ENCODE measurements around the gene ZNF106.

The ZNF106 gene

DNA sequence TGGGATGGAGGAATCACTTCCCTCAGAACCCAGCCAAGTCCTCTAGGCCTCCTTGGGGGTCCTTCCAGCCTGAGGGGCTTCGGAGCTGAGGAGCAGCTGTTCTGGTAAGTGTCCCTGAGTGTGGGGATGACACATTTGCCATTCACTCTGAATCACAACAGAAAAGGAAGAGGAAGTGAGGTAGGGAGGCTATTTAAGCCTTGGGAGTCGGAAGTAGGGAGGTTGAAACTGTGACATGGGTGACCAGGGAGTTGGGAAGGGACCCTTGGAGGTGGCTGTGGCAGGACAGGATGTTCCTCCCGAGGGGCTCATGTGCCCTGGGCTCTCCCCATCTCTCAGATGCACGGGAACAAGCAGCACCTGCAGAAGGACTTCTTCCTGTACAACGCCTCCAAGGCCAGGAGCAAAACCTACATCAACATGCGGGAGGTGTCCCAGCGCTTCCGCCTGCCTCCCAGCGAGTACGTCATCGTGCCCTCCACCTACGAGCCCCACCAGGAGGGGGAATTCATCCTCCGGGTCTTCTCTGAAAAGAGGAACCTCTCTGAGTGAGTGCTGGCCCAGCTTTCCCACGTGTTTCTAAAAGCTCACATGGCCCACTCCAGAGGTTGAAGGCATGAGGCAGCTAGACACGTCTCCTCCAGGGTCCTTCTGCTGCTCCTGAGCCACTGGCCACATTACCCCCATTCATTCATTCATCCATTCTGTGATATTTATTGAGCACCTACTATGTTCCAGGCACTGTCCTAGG, 88.3 kb downstream of the ZNF106 start:
- H3K4me1 ChIP-seq (ENCODE audit: control insufficient read depth, low read depth, low read length) = no peaks in the 10 kb centered on the region
- no peak overlapping the region for H3K9ac ChIP-seq (ENCODE audit: low read length)

GRCh38 chr15:42401544-42402454, 89.1 kb downstream of the ZNF106 start:
- Histone ChIP-seq H3K4me1 (ENCODE audit: control insufficient read depth, low read depth, low read length) (no peaks in the 10 kb centered on the region), H3K27ac (ENCODE audit: low read length) (no peak overlapping the region), H3K36me3 (ENCODE audit: control insufficient read depth, low read depth, low read length) (no peaks in the 10 kb centered on the region), H3K4me3 (ENCODE audit: low read length) (no peak overlapping the region), H3K27me3 (ENCODE audit: control insufficient read depth, insufficient read depth, low read length) (no peaks in the 10 kb centered on the region), H3K9ac (ENCODE audit: low read length) (no peak overlapping the region), H3K9me3 (ENCODE audit: control insufficient read depth, low read depth, low read length) (no peaks in the 10 kb centered on the region)

More for the DNA sequence above, 88.3 kb downstream of the ZNF106 start:
- Histone ChIP-seq H3K27ac (ENCODE audit: low read length) (no peak overlapping the region), H3K36me3 (ENCODE audit: control insufficient read depth, low read depth, low read length) (no peaks in the 10 kb centered on the region), H3K27me3 (ENCODE audit: control insufficient read depth, insufficient read depth, low read length) (no peaks in the 10 kb centered on the region), H3K9me3 (ENCODE audit: control insufficient read depth, low read depth, low read length) (no peaks in the 10 kb centered on the region), H3K4me3 (ENCODE audit: low read length) (no peak overlapping the region)

- no peaks in the 10 kb centered on the region for H3K4me1 ChIP-seq (ENCODE audit: control insufficient read depth, low read depth, low read length)
- H3K27me3 ChIP-seq (ENCODE audit: control insufficient read depth, insufficient read depth, low read length) = no peaks in the 10 kb centered on the region
- no peak overlapping the region for H3K9ac ChIP-seq (ENCODE audit: low read length)
- no peak overlapping the region for H3K4me3 ChIP-seq (ENCODE audit: low read length)
- no peaks in the 10 kb centered on the region for H3K36me3 ChIP-seq (ENCODE audit: control insufficient read depth, low read depth, low read length)
- H3K9me3 ChIP-seq (ENCODE audit: control insufficient read depth, low read depth, low read length) = no peaks in the 10 kb centered on the region
- H3K27ac ChIP-seq (ENCODE audit: low read length) = no peak overlapping the region
Measured at GRCh38 chr15:42395838-42396237, 95.1 kb downstream of the ZNF106 start.

GRCh38 chr15:42394106-42394505, 96.8 kb downstream of the ZNF106 start:
- Histone ChIP-seq H3K27ac (ENCODE audit: low read length) (no peak overlapping the region), H3K4me3 (ENCODE audit: low read length) (no peak overlapping the region), H3K9me3 (ENCODE audit: control insufficient read depth, low read depth, low read length) (no peaks in the 10 kb centered on the region), H3K36me3 (ENCODE audit: control insufficient read depth, low read depth, low read length) (no peaks in the 10 kb centered on the region), H3K9ac (ENCODE audit: low read length) (no peak overlapping the region), H3K27me3 (ENCODE audit: control insufficient read depth, insufficient read depth, low read length) (peaks cover under 1% of the 10 kb centered on the region), H3K4me1 (ENCODE audit: control insufficient read depth, low read depth, low read length) (no peaks in the 10 kb centered on the region)

GRCh38 chr15:42392309-42393024, 98.5 kb downstream of the ZNF106 start:
- Histone ChIP-seq H3K9me3 (ENCODE audit: control insufficient read depth, low read depth, low read length) (no peaks in the 10 kb centered on the region), H3K27me3 (ENCODE audit: control insufficient read depth, insufficient read depth, low read length) (peaks cover 17% of the 10 kb centered on the region), H3K4me1 (ENCODE audit: control insufficient read depth, low read depth, low read length) (no peaks in the 10 kb centered on the region), H3K4me3 (ENCODE audit: low read length) (no peak overlapping the region), H3K27ac (ENCODE audit: low read length) (no peak overlapping the region), H3K9ac (ENCODE audit: low read length) (no peak overlapping the region), H3K36me3 (ENCODE audit: control insufficient read depth, low read depth, low read length) (no peaks in the 10 kb centered on the region)

DNA sequence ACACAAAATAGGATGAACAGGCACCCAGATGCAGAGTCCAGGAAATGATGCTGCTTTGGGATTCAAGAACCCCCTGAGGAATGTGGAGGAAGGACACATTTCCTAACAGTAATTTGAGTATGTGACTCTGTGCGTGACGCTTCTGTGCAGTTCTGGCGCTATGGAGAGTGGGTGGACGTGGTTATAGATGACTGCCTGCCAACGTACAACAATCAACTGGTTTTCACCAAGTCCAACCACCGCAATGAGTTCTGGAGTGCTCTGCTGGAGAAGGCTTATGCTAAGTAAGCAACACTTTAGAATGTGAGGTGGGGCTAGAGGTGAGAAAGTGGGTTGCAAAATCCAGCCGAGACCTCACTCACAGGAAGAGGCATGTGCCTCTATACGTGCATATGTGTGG, 103.3 kb downstream of the ZNF106 start:
- no peaks in the 10 kb centered on the region for H3K36me3 ChIP-seq (ENCODE audit: control insufficient read depth, low read depth, low read length)
- H3K9ac ChIP-seq (ENCODE audit: low read length) = no peak overlapping the region
- H3K4me1 ChIP-seq (ENCODE audit: control insufficient read depth, low read depth, low read length) = peaks cover 10% of the 10 kb centered on the region

GRCh38 chr15:42385980-42386700, 104.8 kb downstream of the ZNF106 start:
- Histone ChIP-seq H3K9me3 (ENCODE audit: control insufficient read depth, low read depth, low read length) (no peaks in the 10 kb centered on the region), H3K4me1 (ENCODE audit: control insufficient read depth, low read depth, low read length) (peaks cover 10% of the 10 kb centered on the region), H3K27ac (ENCODE audit: low read length) (no peak overlapping the region), H3K36me3 (ENCODE audit: control insufficient read depth, low read depth, low read length) (no peaks in the 10 kb centered on the region), H3K9ac (ENCODE audit: low read length) (no peak overlapping the region), H3K27me3 (ENCODE audit: control insufficient read depth, insufficient read depth, low read length) (peaks cover 80% of the 10 kb centered on the region), H3K4me3 (ENCODE audit: low read length) (no peak overlapping the region)

More for the DNA sequence above, 103.3 kb downstream of the ZNF106 start:
- no peak overlapping the region for H3K27ac ChIP-seq (ENCODE audit: low read length)
- no peak overlapping the region for H3K4me3 ChIP-seq (ENCODE audit: low read length)
- peaks cover 65% of the 10 kb centered on the region for H3K27me3 ChIP-seq (ENCODE audit: control insufficient read depth, insufficient read depth, low read length)
- no peaks in the 10 kb centered on the region for H3K9me3 ChIP-seq (ENCODE audit: control insufficient read depth, low read depth, low read length)

GRCh38 chr15:42385206-42385979, 105.5 kb downstream of the ZNF106 start:
- no peak overlapping the region for H3K9ac ChIP-seq (ENCODE audit: low read length)
- no peaks in the 10 kb centered on the region for H3K36me3 ChIP-seq (ENCODE audit: control insufficient read depth, low read depth, low read length)
- H3K4me3 ChIP-seq (ENCODE audit: low read length) = no peak overlapping the region
- H3K9me3 ChIP-seq (ENCODE audit: control insufficient read depth, low read depth, low read length) = no peaks in the 10 kb centered on the region
- peaks cover 87% of the 10 kb centered on the region for H3K27me3 ChIP-seq (ENCODE audit: control insufficient read depth, insufficient read depth, low read length)
- H3K4me1 ChIP-seq (ENCODE audit: control insufficient read depth, low read depth, low read length) = peaks cover 10% of the 10 kb centered on the region
- H3K27ac ChIP-seq (ENCODE audit: low read length) = no peak overlapping the region

GRCh38 chr15:42384597-42384996, 106.3 kb downstream of the ZNF106 start:
- Histone ChIP-seq H3K27me3 (ENCODE audit: control insufficient read depth, insufficient read depth, low read length) (peaks cover 95% of the 10 kb centered on the region), H3K4me1 (ENCODE audit: control insufficient read depth, low read depth, low read length) (peaks cover 10% of the 10 kb centered on the region), H3K27ac (ENCODE audit: low read length) (no peak overlapping the region), H3K9ac (ENCODE audit: low read length) (no peak overlapping the region), H3K9me3 (ENCODE audit: control insufficient read depth, low read depth, low read length) (no peaks in the 10 kb centered on the region), H3K36me3 (ENCODE audit: control insufficient read depth, low read depth, low read length) (no peaks in the 10 kb centered on the region), H3K4me3 (ENCODE audit: low read length) (peak overlapping the region; percentile 6)

DNA sequence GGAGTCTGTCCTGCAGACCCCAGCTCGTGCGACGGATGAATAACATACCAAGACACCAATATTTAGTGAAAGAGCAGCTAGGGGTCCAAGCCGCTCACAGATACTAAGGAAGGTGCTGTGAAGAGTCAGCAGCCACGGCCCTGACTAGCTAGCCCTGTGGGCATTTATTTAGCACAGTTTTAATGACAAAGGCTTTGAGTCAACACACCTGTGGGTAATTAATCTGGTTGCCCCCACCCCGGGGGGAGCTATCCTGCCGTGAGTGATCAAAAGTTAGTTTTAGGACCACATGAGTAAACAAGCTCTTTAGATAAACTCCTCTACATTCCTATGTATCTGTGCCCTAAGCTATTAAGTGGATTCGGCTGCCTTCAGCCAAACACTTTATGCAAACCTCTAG, 112.9 kb downstream of the ZNF106 start:
- H3K9me3 ChIP-seq (ENCODE audit: control insufficient read depth, low read depth, low read length) = no peaks in the 10 kb centered on the region
- H3K27ac ChIP-seq (ENCODE audit: low read length) = no peak overlapping the region
- no peak overlapping the region for H3K4me3 ChIP-seq (ENCODE audit: low read length)
- H3K27me3 ChIP-seq (ENCODE audit: control insufficient read depth, insufficient read depth, low read length) = peaks cover 100% of the 10 kb centered on the region
- no peaks in the 10 kb centered on the region for H3K36me3 ChIP-seq (ENCODE audit: control insufficient read depth, low read depth, low read length)
- no peak overlapping the region for H3K9ac ChIP-seq (ENCODE audit: low read length)
- H3K4me1 ChIP-seq (ENCODE audit: control insufficient read depth, low read depth, low read length) = peaks cover 6% of the 10 kb centered on the region

All from iPS-18a (cell line).